Fibroblast of lung (primary cell): ENCODE results near the gene SLC16A6. TPM values are rescaled to one million over a fixed set of nuclear protein-coding genes. Genes with fewer than 3 reads are reported as not detected.

Source experiments
- DNase-seq, 2 donors: peaks; one replicate each; pipeline versions ENCODE4 v3.0.0 to v3.0.0-alpha.2; 2010; ENCODE audit warnings: low read depth in 2 of 2
- H2AFZ ChIP-seq: 2 replicates; pipeline ENCODE4 v1.5.1; 2012; ENCODE audit warnings: low read length, control low read depth, inconsistent platforms
- H3K27ac ChIP-seq: 2 replicates; pipeline ENCODE4 v1.5.1; 2011; ENCODE audit warnings: low read length, control low read depth; ENCODE audit not compliant: insufficient read depth
- H3K27me3 ChIP-seq: 2 replicates; pipeline ENCODE4 v1.5.1; 2011; ENCODE audit warnings: mild to moderate bottlenecking, low read length; ENCODE audit not compliant: control insufficient read depth, insufficient read depth
- H3K36me3 ChIP-seq: 2 replicates; pipeline ENCODE4 v1.5.1; 2011; ENCODE audit warnings: low read length; ENCODE audit not compliant: control insufficient read depth, insufficient read depth
- H3K4me1 ChIP-seq: 2 replicates; pipeline ENCODE4 v1.5.1; 2011; ENCODE audit warnings: low read length; ENCODE audit not compliant: control insufficient read depth, insufficient read depth; ENCODE audit errors: extremely low read depth
- H3K4me2 ChIP-seq: 2 replicates; pipeline ENCODE4 v1.5.1; 2011; ENCODE audit warnings: low read length, control low read depth; ENCODE audit not compliant: insufficient read depth; ENCODE audit errors: extremely low read depth
- H3K4me3 ChIP-seq, 4 experiments: fragments of 200-600 bp in 1 of 4; sonication (generic) in 1 of 4; replicated peaks in 1 of 4; 2 replicates each; pipeline ENCODE4 v1.5.1; 2011 to 2016; ENCODE audit warnings: low read length in 4 of 4, low read depth in 3 of 4, mild to moderate bottlenecking in 3 of 4, control low read depth in 2 of 4, inconsistent platforms in 1 of 4, mixed read lengths in 1 of 4; ENCODE audit not compliant: insufficient read depth in 1 of 4; ENCODE audit errors: control extremely low read depth in 1 of 4
- H3K79me2 ChIP-seq: 2 replicates; pipeline ENCODE4 v1.5.1; 2012; ENCODE audit warnings: mild to moderate bottlenecking, low read length, inconsistent platforms; ENCODE audit not compliant: control insufficient read depth, insufficient read depth
- H3K9ac ChIP-seq: 2 replicates; pipeline ENCODE4 v1.5.1; 2011; ENCODE audit warnings: mild to moderate bottlenecking, low read length, control low read depth; ENCODE audit not compliant: insufficient read depth
- H3K9me3 ChIP-seq: 2 replicates; pipeline ENCODE4 v1.5.1; 2012; ENCODE audit warnings: low read depth, low read length; ENCODE audit not compliant: control insufficient read depth, insufficient read depth
- H4K20me1 ChIP-seq: 2 replicates; pipeline ENCODE4 v1.5.1; 2011; ENCODE audit warnings: low read length; ENCODE audit not compliant: control insufficient read depth, insufficient read depth; ENCODE audit errors: extremely low read depth
- CTCF ChIP-seq, 2 donors: IDR thresholded peaks in 1 of 2; conservative IDR thresholded peaks in 1 of 2; 1 replicate in 1 of 2; 2 replicates in 1 of 2; pipeline ENCODE4 v1.5.1; 2011 to 2012; ENCODE audit warnings: low read length in 2 of 2, control low read depth in 1 of 2, inconsistent platforms in 1 of 2, low read depth in 1 of 2, mild to moderate bottlenecking in 1 of 2
- EZH2 ChIP-seq: IDR thresholded peaks from 2 replicates; pipeline ENCODE4 v1.5.1; 2012; ENCODE audit warnings: low read length, control low read depth, mild to moderate bottlenecking; ENCODE audit errors: missing control alignments
- polyA plus RNA-seq, 2 donors: library from polyadenylated mRNA; depleted of rRNA in 1 of 2; stranded (reverse) in 1 of 2; unstranded in 1 of 2; fragments of >200 nt; gene quantifications; 2 replicates each; pipeline ENCODE4 v1.2.1, GENCODE V29; 2011 to 2012; ENCODE audit warnings: missing spikeins in 1 of 2
- total RNA-seq: library from RNA; depleted of rRNA; stranded (reverse); fragments of >200 nt; gene quantifications from 2 replicates; pipeline ENCODE4 v1.2.1, GENCODE V29; 2014

SLC16A6 gene
- total and polyA plus RNA-seq, 2 donors (not counting 1 experiment from before 2014, with no cell fraction given): 1.7 to 8.3 TPM

GRCh38 chr17:68249354-68249765 lies 41.6 kb downstream of the SLC16A6 start:
- peaks cover 4% of the 10 kb centered on the region for H3K79me2 ChIP-seq
- TF ChIP-seq EZH2: no peak
- no peak for TF ChIP-seq CTCF (conservative IDR thresholded peaks at IDR 0.05 in 1 of 2, IDR thresholded peaks at IDR 0.05 in 1 of 2; ENCODE audit: low read depth in 1 of 2, low read length in 2 of 2)

GRCh38 chr17:68248891-68249290 lies 42.0 kb downstream of the SLC16A6 start:
- no peaks in the 10 kb centered on the region for H3K9me3 ChIP-seq
- H2AFZ ChIP-seq: no peak overlapping the region
- H3K79me2 ChIP-seq: peaks cover 4% of the 10 kb centered on the region
- no peaks in the 10 kb centered on the region for H3K36me3 ChIP-seq
- no peak overlapping the region for H3K9ac ChIP-seq
- peak overlapping the region; percentile 58 to 86 (median 74) for H3K4me3 ChIP-seq
- no peaks in the 10 kb centered on the region for H3K27me3 ChIP-seq
- H3K4me2 ChIP-seq: peak overlapping the region; percentile 99
- TF ChIP-seq CTCF (conservative IDR thresholded peaks at IDR 0.05 in 1 of 2, IDR thresholded peaks at IDR 0.05 in 1 of 2; ENCODE audit: low read depth in 1 of 2, low read length in 2 of 2) (no peak), EZH2 (no peak)
- no peaks in the 10 kb centered on the region for H4K20me1 ChIP-seq
- DNase-seq: no peak
- peak overlapping the region; percentile 86 for H3K27ac ChIP-seq
- H3K4me1 ChIP-seq: peaks cover 8% of the 10 kb centered on the region

More at GRCh38 chr17:68249354-68249765, 41.6 kb downstream of the SLC16A6 start:
- DNase-seq: no peak
- H3K4me2 ChIP-seq: peak overlapping the region; percentile 51
- no peaks in the 10 kb centered on the region for H3K27me3 ChIP-seq
- H3K4me1 ChIP-seq: peaks cover 8% of the 10 kb centered on the region
- peak overlapping the region; percentile 86 for H3K27ac ChIP-seq
- H4K20me1 ChIP-seq: no peaks in the 10 kb centered on the region
- H3K4me3 ChIP-seq: no peak overlapping the region
- peaks cover 2% of the 10 kb centered on the region for H3K36me3 ChIP-seq
- H3K9me3 ChIP-seq: no peaks in the 10 kb centered on the region
- no peak overlapping the region for H2AFZ ChIP-seq
- H3K9ac ChIP-seq: no peak overlapping the region

- Histone ChIP-seq H3K36me3 (no peaks in the 10 kb centered on the region), H3K79me2 (peaks cover 4% of the 10 kb centered on the region), H3K27ac (peak overlapping the region; percentile 86), H3K4me2 (peak overlapping the region; percentile 99), H3K27me3 (no peaks in the 10 kb centered on the region), H3K9me3 (no peaks in the 10 kb centered on the region), H3K9ac (peak overlapping the region; percentile 97), H4K20me1 (no peaks in the 10 kb centered on the region), H2AFZ (peak overlapping the region; percentile 43), H3K4me3 (peak overlapping the region; percentile 58 to 86 (median 74)), H3K4me1 (peaks cover 8% of the 10 kb centered on the region)
- no peak for TF ChIP-seq CTCF (conservative IDR thresholded peaks at IDR 0.05 in 1 of 2, IDR thresholded peaks at IDR 0.05 in 1 of 2; ENCODE audit: low read depth in 1 of 2, low read length in 2 of 2)
- TF ChIP-seq EZH2: no peak
- peak; percentile 66 to 75 for DNase-seq
Observed at GRCh38 chr17:68248199-68248825, 42.6 kb downstream of the SLC16A6 start.
